GM12878 (cell line): ENCODE results near the gene ZNF280A. TPM values are rescaled to one million over a fixed set of nuclear protein-coding genes. Genes with fewer than 3 reads are reported as not detected.
"Not testable (repeated sequence)": the region's sequence is repeated elsewhere in the genome, so short reads cannot be mapped to it uniquely, and the experiment has no call there.

Experiments used
- ATAC-seq: fragments of 200-7000 bp; cut with Tn5 transposase; 3 replicates; pipeline ENCODE4 v1.9.1; 2020; ENCODE audit warnings: mild to moderate bottlenecking, moderate library complexity
- BruUV-seq: library from RNA; stranded (reverse); fragments of 400-500 nt; replicated peaks from 2 replicates; lab custom pipeline; 2021; lab: Mats Ljungman, UMichigan
- CTCF ChIA-PET: fragments of 300-600 bp; sonication (Branson Sonifier 250); formaldehyde crosslinking; extraction: SDS; loops from one replicate; lab custom pipeline; 2021; ENCODE audit warnings: inconsistent platforms; lab: Yijun Ruan, JAX
- POLR2A ChIA-PET: fragments of 350-600 bp; formaldehyde crosslinking; extraction: SDS; loops from one replicate; lab custom pipeline; 2021; ENCODE audit warnings: inconsistent platforms; lab: Charles Lee
- RAD21 ChIA-PET: fragments of 300-600 bp; sonication (Branson Sonifier 250); formaldehyde crosslinking; loops from one replicate; lab custom pipeline; 2023; ENCODE audit warnings: antibody characterized with exemption; ENCODE audit not compliant: unreplicated experiment; lab: Charles Lee
- SMC1A ChIA-PET: fragments of 300-600 bp; sonication (Branson Sonifier 250); formaldehyde crosslinking; loops from one replicate; lab custom pipeline; 2023; ENCODE audit not compliant: unreplicated experiment, uncharacterized antibody; lab: Charles Lee
- DNase-seq: peaks from one replicate; pipeline ENCODE4 v3.0.0-alpha.2; 2011; ENCODE audit warnings: low read depth, low spot score
- FAIRE-seq: peaks from 3 replicates; lab custom pipeline; 2011; peaks lifted over from hg19 to GRCh38; lab: Jason Lieb, UNC
- H2AFZ ChIP-seq: 2 replicates; pipeline ENCODE4 v1.6.0; 2011; ENCODE audit warnings: low read depth, low read length, control low read depth; ENCODE audit not compliant: control insufficient read depth
- H3K27ac ChIP-seq: 2 replicates; pipeline ENCODE4 v1.5.1; 2011; ENCODE audit warnings: control low read depth; ENCODE audit not compliant: control insufficient read depth, insufficient read depth
- H3K27me3 ChIP-seq, 2 experiments: replicated peaks in 1 of 2; 2 replicates each; pipeline versions ENCODE4 v1.6.0 to v1.6.1; 2011; ENCODE audit warnings: low read length in 1 of 2; ENCODE audit not compliant: control insufficient read depth in 2 of 2, insufficient read depth in 2 of 2
- H3K36me3 ChIP-seq, 2 experiments: 2 replicates each; pipeline ENCODE4 v1.5.1; 2011; ENCODE audit warnings: low read length in 1 of 2; ENCODE audit not compliant: control insufficient read depth in 2 of 2, insufficient read depth in 2 of 2
- H3K4me1 ChIP-seq: 2 replicates; pipeline ENCODE4 v1.6.1; 2011; ENCODE audit warnings: mild to moderate bottlenecking, low read length, moderate library complexity, mixed read lengths; ENCODE audit not compliant: control insufficient read depth, insufficient read depth
- H3K4me2 ChIP-seq: 2 replicates; pipeline ENCODE4 v1.6.0; 2011; ENCODE audit warnings: control low read depth; ENCODE audit not compliant: control insufficient read depth, insufficient read depth
- H3K4me3 ChIP-seq: fragments of 200-600 bp; sonication (generic); 2 replicates; pipeline ENCODE4 v1.5.1; 2016
- H3K79me2 ChIP-seq: 2 replicates; pipeline ENCODE4 v1.6.0; 2011; ENCODE audit warnings: low read length; ENCODE audit not compliant: control insufficient read depth, insufficient read depth
- H3K9ac ChIP-seq: 2 replicates; pipeline ENCODE4 v1.8.0; 2011; ENCODE audit warnings: low read length, control low read depth, mixed read lengths; ENCODE audit not compliant: control insufficient read depth, insufficient read depth
- H3K9me3 ChIP-seq: replicated peaks from 3 replicates; pipeline ENCODE4 v1.5.1; 2011; ENCODE audit warnings: mild to moderate bottlenecking, low read length; ENCODE audit not compliant: control insufficient read depth, insufficient read depth
- H4K20me1 ChIP-seq: 2 replicates; pipeline ENCODE4 v1.6.0; 2011; ENCODE audit not compliant: control insufficient read depth, insufficient read depth
- NFXL1 ChIP-seq: fragments of 450-650 bp; IDR thresholded peaks from 2 replicates; pipeline ENCODE4 v1.6.1; 2017; ENCODE audit warnings: antibody characterized with exemption, mild to moderate bottlenecking, borderline replicate concordance
- NKRF ChIP-seq: fragments of 450-650 bp; conservative IDR thresholded peaks from 2 replicates; pipeline ENCODE4 v1.6.1; 2017; ENCODE audit warnings: mild to moderate bottlenecking, moderate library complexity
- NR2C1 ChIP-seq: fragments of 450-650 bp; IDR thresholded peaks from 2 replicates; pipeline ENCODE4 v1.6.1; 2017; ENCODE audit warnings: antibody characterized with exemption, mild to moderate bottlenecking, moderate library complexity
- REST ChIP-seq: IDR thresholded peaks from 2 replicates; pipeline ENCODE4 v1.6.1; 2012; ENCODE audit warnings: mild to moderate bottlenecking, low read depth, low read length
- SREBF2 ChIP-seq: IDR thresholded peaks from 2 replicates; pipeline ENCODE4 v1.6.1; 2012; ENCODE audit warnings: mild to moderate bottlenecking, low read length
- SUZ12 ChIP-seq: fragments of 200-600 bp; sonication (generic); IDR thresholded peaks from one replicate; pipeline ENCODE4 v1.6.1; 2018; ENCODE audit warnings: antibody characterized with exemption, mild to moderate bottlenecking; ENCODE audit not compliant: unreplicated experiment
- TAF1 ChIP-seq: IDR thresholded peaks from 2 replicates; pipeline ENCODE4 v1.6.1; 2011; ENCODE audit warnings: mild to moderate bottlenecking, low read depth, low read length, borderline replicate concordance
- ZBTB33 ChIP-seq: fragments of 450-650 bp; IDR thresholded peaks from 2 replicates; pipeline ENCODE4 v1.6.1; 2017; ENCODE audit warnings: mild to moderate bottlenecking
- WGBS: methylation state at CpG from one replicate; pipeline ENCODE4 v1.1.6; 2016; ENCODE audit warnings: low lambda C conversion rate; ENCODE audit not compliant: insufficient replicate concordance, insufficient coverage; ENCODE audit errors: missing lambda C conversion rate; 5-methylcytosine and 5-hydroxymethylcytosine counted together
- in situ Hi-C: fragments of 300-500 bp; cut with MboI; formaldehyde crosslinking; loops from 9 replicates; pipeline ENCODE4 v1.14.3; 2018; ENCODE audit warnings: mixed read lengths
- intact Hi-C: fragments of 100-400 bp; cut with micrococcal nuclease; formaldehyde crosslinking; loops from one replicate; pipeline ENCODE4 v1.14.2; 2022; ENCODE audit not compliant: unreplicated experiment
- polyA plus RNA-seq, 11 experiments: library from polyadenylated mRNA; depleted of rRNA in 4 of 11; unstranded in 6 of 11; stranded (reverse) in 5 of 11; fragments of >200 nt; fragmentation: Nextera tagmentation in 4 of 11; fragmentation: Illumina TruSeq in 1 of 11; extraction: Ambion mirVana in 4 of 11; extraction: Trizol in 1 of 11; gene quantifications; 1 replicate in 1 of 11; 2 replicates in 10 of 11; pipeline versions ENCODE4 v1.2.1 to v1.2.3, GENCODE V29; 2011 to 2016; ENCODE audit warnings: inconsistent platforms in 2 of 11, missing spikeins in 2 of 11, low read depth in 1 of 11
- total RNA-seq, 4 experiments: library from RNA; depleted of rRNA in 3 of 4; stranded (reverse); fragments of >200 nt in 3 of 4; fragmentation: Illumina TruSeq in 1 of 4; extraction: Trizol in 1 of 4; gene quantifications; 2 replicates each; pipeline versions ENCODE4 v1.2.1 to v1.2.3, GENCODE V29; 2013 to 2021

Gene ZNF280A
- total and polyA plus RNA-seq, 10 of the 15 experiments (the other 5 are each of a cell fraction or from before 2014, with no cell fraction given) = 0.03 to 0.06 TPM; not detected in 8

DNA sequence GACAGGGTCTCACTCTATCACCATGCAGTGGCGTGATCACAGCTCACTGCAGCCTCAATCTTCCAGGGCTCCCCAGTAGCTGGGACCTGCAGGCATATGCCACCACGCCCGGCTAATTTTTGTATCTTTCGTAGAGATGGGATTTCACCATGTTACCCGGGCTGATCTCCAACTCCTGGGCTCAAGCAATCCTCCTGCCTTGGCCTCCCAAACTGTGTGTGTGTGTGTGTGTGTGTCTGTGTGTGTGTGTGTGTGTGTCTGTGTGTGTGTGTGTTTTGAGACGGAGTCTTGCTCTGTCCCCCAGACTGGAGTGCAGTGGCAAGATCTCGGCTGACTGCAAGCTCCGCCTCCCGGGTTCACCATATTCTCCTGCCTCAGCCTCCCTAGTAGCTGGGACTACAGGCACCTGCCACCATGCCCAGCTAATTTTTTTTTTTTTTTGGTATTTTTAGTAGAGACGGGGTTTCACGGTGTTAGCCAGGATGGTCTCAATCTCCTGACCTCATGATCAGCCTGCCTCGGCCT is 12.5 kb upstream of the ZNF280A start:
- H3K27me3 ChIP-seq, H3K36me3 ChIP-seq, CTCF ChIA-PET, H4K20me1 ChIP-seq, H3K79me2 ChIP-seq, H3K4me1 ChIP-seq, FAIRE-seq, intact Hi-C loops, H3K9me3 ChIP-seq, BruUV-seq, DNase-seq, H3K4me3 ChIP-seq, H3K4me2 ChIP-seq, in situ Hi-C loops, POLR2A ChIA-PET, SMC1A ChIA-PET, RAD21 ChIA-PET, H2AFZ ChIP-seq, ATAC-seq, H3K27ac ChIP-seq, H3K9ac ChIP-seq: not testable (repeated sequence)
- WGBS = 55% methylated on average over 10 of the region's 12 CpGs

GRCh38 chr22:22531770-22532546 is 11.9 kb upstream of the ZNF280A start:
- in situ Hi-C loops (no loop called here), intact Hi-C loops (no loop called here)
- H3K4me3 ChIP-seq = no peak overlapping the region
- ChIA-PET CTCF (no interaction called here), SMC1A (no interaction called here), POLR2A (no interaction called here), RAD21 (no interaction called here)
- no peaks in the 10 kb centered on the region for H3K27me3 ChIP-seq
- no peaks in the 10 kb centered on the region for H4K20me1 ChIP-seq
- H3K9ac ChIP-seq = no peak overlapping the region
- no peak overlapping the region for H3K4me2 ChIP-seq
- no peak overlapping the region for H2AFZ ChIP-seq
- ATAC-seq (no peak), FAIRE-seq (no peak), DNase-seq (no peak)
- no peaks in the 10 kb centered on the region for H3K36me3 ChIP-seq
- no peaks in the 10 kb centered on the region for H3K79me2 ChIP-seq
- BruUV-seq = no TSS peak
- WGBS = 35% methylated on average over 7 of the region's 7 CpGs
- H3K4me1 ChIP-seq = no peaks in the 10 kb centered on the region
- H3K9me3 ChIP-seq = no peaks in the 10 kb centered on the region; the same call in 2 of the 3 replicates
- no peak overlapping the region for H3K27ac ChIP-seq
- TF ChIP-seq NR2C1 (no peak), TAF1 (no peak), NKRF (no peak), SREBF2 (no peak), SUZ12 (no peak), REST (no peak), ZBTB33 (no peak), NFXL1 (no peak)
